ENCODE data around the gene JUNB. TPM values are rescaled to one million over a fixed set of nuclear protein-coding genes. Genes with fewer than 3 reads are reported as not detected.

JUNB gene
- total and polyA plus RNA-seq, 2 of the 13 experiments (the other 11 are each of a cell fraction or from before 2014, with no cell fraction given): 7.7 to 8.2 TPM

DNA sequence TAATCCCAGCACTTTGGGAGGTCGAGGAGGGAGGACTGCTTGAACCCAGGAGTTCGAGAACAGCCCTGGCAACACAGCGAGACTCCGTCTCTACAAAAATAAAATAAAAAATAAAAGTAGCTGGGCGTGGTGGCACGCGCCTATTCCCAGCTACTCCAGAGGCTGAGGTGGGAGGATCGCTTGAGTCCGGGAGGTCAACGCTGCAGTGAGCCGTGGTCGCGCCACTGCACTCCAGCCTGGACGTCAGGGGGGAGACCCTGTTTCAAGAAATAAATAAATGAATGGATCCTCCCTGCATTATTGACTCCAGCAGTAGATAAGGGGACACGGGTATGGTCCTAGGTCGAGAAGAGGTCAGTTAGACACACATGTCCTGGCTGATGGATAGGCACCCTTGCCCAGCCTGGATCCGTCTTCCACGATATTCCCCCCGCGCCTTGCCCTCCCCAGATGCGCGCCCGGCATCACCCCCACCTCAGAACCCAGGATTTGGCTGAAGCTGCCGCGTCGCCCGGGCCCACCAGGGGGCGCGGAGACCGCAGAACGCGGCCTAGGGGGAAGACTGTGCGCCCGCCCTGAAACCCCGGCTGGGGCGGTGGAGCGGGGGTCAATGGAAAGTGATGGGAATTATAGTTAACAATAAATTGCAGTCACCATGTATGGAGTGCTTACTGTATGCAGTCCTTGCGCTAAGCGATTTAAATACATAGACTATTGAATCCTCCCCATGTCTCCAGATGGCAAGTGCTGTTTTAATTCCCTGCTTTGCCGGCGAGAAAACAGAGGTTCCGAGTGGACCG lies 13.9 kb upstream of the JUNB start (continued):
- TF ChIP-seq ZNF136 (CRISPR knock-in tag; IDR thresholded peaks at IDR 0.05; ENCODE audit: low read depth): no peak
- TF ChIP-seq, protein P1, sequence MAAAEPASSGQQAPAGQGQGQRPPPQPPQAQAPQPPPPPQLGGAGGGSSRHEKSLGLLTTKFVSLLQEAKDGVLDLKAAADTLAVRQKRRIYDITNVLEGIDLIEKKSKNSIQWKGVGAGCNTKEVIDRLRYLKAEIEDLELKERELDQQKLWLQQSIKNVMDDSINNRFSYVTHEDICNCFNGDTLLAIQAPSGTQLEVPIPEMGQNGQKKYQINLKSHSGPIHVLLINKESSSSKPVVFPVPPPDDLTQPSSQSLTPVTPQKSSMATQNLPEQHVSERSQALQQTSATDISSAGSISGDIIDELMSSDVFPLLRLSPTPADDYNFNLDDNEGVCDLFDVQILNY (CRISPR knock-in tag; conservative IDR thresholded peaks at IDR 0.05): no peak
- TF ChIP-seq MXI1 (IDR thresholded peaks at IDR 0.05; ENCODE audit: borderline replicate concordance, low read depth, low read length): peak; percentile 43; the same call in 1 of the 3 replicates
- TF ChIP-seq, protein P2, sequence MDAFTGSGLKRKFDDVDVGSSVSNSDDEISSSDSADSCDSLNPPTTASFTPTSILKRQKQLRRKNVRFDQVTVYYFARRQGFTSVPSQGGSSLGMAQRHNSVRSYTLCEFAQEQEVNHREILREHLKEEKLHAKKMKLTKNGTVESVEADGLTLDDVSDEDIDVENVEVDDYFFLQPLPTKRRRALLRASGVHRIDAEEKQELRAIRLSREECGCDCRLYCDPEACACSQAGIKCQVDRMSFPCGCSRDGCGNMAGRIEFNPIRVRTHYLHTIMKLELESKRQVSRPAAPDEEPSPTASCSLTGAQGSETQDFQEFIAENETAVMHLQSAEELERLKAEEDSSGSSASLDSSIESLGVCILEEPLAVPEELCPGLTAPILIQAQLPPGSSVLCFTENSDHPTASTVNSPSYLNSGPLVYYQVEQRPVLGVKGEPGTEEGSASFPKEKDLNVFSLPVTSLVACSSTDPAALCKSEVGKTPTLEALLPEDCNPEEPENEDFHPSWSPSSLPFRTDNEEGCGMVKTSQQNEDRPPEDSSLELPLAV (CRISPR knock-in tag; conservative IDR thresholded peaks at IDR 0.05; ENCODE audit: low read depth): no peak
- no peak for TF ChIP-seq GABPA (IDR thresholded peaks at IDR 0.05; ENCODE audit: low read depth, low read length)
- no peak for TF ChIP-seq GABPA (CRISPR knock-in tag; IDR thresholded peaks at IDR 0.05; ENCODE audit: low read depth)
- no peak for TF ChIP-seq MXD4 (CRISPR knock-in tag; IDR thresholded peaks at IDR 0.05)
- no peak for TF ChIP-seq SATB2 (CRISPR knock-in tag; IDR thresholded peaks at IDR 0.05)
- TF ChIP-seq, protein P3, sequence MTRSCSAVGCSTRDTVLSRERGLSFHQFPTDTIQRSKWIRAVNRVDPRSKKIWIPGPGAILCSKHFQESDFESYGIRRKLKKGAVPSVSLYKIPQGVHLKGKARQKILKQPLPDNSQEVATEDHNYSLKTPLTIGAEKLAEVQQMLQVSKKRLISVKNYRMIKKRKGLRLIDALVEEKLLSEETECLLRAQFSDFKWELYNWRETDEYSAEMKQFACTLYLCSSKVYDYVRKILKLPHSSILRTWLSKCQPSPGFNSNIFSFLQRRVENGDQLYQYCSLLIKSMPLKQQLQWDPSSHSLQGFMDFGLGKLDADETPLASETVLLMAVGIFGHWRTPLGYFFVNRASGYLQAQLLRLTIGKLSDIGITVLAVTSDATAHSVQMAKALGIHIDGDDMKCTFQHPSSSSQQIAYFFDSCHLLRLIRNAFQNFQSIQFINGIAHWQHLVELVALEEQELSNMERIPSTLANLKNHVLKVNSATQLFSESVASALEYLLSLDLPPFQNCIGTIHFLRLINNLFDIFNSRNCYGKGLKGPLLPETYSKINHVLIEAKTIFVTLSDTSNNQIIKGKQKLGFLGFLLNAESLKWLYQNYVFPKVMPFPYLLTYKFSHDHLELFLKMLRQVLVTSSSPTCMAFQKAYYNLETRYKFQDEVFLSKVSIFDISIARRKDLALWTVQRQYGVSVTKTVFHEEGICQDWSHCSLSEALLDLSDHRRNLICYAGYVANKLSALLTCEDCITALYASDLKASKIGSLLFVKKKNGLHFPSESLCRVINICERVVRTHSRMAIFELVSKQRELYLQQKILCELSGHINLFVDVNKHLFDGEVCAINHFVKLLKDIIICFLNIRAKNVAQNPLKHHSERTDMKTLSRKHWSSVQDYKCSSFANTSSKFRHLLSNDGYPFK (CRISPR knock-in tag; IDR thresholded peaks at IDR 0.05; ENCODE audit: borderline replicate concordance): no peak
- TF ChIP-seq ESRRA (CRISPR knock-in tag; IDR thresholded peaks at IDR 0.05; ENCODE audit: low read depth): no peak
- no peak for TF ChIP-seq NR2F2 (IDR thresholded peaks at IDR 0.05; ENCODE audit: borderline replicate concordance, low read depth)
- TF ChIP-seq, protein P4, sequence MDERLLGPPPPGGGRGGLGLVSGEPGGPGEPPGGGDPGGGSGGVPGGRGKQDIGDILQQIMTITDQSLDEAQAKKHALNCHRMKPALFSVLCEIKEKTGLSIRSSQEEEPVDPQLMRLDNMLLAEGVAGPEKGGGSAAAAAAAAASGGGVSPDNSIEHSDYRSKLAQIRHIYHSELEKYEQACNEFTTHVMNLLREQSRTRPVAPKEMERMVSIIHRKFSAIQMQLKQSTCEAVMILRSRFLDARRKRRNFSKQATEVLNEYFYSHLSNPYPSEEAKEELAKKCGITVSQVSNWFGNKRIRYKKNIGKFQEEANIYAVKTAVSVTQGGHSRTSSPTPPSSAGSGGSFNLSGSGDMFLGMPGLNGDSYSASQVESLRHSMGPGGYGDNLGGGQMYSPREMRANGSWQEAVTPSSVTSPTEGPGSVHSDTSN (CRISPR knock-in tag; IDR thresholded peaks at IDR 0.05): no peak
- TF ChIP-seq, protein P5, sequence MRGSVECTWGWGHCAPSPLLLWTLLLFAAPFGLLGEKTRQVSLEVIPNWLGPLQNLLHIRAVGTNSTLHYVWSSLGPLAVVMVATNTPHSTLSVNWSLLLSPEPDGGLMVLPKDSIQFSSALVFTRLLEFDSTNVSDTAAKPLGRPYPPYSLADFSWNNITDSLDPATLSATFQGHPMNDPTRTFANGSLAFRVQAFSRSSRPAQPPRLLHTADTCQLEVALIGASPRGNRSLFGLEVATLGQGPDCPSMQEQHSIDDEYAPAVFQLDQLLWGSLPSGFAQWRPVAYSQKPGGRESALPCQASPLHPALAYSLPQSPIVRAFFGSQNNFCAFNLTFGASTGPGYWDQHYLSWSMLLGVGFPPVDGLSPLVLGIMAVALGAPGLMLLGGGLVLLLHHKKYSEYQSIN (CRISPR knock-in tag; IDR thresholded peaks at IDR 0.05; ENCODE audit: borderline replicate concordance): no peak
- TF ChIP-seq, protein P6, sequence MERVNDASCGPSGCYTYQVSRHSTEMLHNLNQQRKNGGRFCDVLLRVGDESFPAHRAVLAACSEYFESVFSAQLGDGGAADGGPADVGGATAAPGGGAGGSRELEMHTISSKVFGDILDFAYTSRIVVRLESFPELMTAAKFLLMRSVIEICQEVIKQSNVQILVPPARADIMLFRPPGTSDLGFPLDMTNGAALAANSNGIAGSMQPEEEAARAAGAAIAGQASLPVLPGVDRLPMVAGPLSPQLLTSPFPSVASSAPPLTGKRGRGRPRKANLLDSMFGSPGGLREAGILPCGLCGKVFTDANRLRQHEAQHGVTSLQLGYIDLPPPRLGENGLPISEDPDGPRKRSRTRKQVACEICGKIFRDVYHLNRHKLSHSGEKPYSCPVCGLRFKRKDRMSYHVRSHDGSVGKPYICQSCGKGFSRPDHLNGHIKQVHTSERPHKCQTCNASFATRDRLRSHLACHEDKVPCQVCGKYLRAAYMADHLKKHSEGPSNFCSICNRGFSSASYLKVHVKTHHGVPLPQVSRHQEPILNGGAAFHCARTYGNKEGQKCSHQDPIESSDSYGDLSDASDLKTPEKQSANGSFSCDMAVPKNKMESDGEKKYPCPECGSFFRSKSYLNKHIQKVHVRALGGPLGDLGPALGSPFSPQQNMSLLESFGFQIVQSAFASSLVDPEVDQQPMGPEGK (CRISPR knock-in tag; IDR thresholded peaks at IDR 0.05): peak; percentile 91
- TF ChIP-seq ZNF564 (CRISPR knock-in tag; IDR thresholded peaks at IDR 0.05): no peak
- no peak for TF ChIP-seq ZNF496 (CRISPR knock-in tag; IDR thresholded peaks at IDR 0.05; ENCODE audit: insufficient replicate concordance)
- no peak for TF ChIP-seq KLF6 (CRISPR knock-in tag; IDR thresholded peaks at IDR 0.05)

Data from HepG2 (cell line).